Measurements from ENCODE around the gene ACSF3. TPM values are rescaled to one million over a fixed set of nuclear protein-coding genes. Genes with fewer than 3 reads are reported as not detected.

ACSF3 gene
- total RNA-seq, 6 experiments from 2014 or later, result 18.4 to 24.2 (median 21.2) TPM

DNA sequence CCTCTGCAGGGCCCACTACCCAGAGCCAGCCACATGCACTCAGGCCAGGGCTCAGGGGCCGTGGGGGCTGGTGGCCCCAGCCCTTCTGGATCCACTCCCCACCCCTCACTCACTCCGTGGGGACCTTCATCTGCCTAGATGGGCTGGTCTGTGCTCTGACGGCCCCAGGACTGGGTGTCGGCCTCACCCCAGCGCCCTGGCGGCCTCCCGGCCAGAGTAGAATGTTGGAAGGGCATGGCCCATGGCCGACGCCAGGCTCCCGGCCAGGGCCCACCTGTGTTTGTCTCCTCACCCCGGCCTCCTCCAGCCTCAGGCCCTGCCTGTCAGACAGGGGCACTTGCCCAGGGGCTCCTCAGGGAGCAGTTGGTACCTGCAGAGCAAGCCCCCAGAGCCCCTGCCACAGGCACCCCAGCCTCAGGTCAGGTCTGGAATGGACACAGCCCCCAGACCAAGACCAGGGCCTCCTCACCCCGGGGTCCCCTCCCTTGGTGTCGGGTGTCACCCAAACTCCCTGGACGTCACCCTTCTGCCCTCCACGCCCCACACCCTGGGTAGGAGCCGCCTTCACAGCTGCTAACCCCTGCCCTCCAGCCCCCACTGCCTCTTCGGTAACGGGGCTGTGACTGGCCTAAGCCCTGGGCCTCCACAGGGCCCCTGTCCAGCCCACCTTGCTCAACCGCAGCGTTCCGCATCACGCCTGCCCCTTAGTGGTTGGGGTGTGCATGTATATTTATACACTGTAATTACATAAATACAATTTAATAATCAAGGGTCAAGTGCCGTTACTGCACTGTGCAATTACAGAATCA is 74.9 kb downstream of the ACSF3 start:
- H3K9me3 Mint-ChIP-seq, result no peaks in the 10 kb centered on the region
- H3K27me3 Mint-ChIP-seq (ENCODE audit: insufficient read depth), result peaks cover 3% of the 10 kb centered on the region
- H3K27ac Mint-ChIP-seq, result no peak overlapping the region

GRCh38 chr16:89169778-89170177 is 76.1 kb downstream of the ACSF3 start:
- Mint-ChIP-seq H3K4me1 (ENCODE audit: low read depth) (peaks cover 5% of the 10 kb centered on the region), H3K27me3 (ENCODE audit: insufficient read depth) (peaks cover 3% of the 10 kb centered on the region), H3K4me3 (no peak overlapping the region), H3K36me3 (ENCODE audit: low read depth) (no peaks in the 10 kb centered on the region), H3K9me3 (no peaks in the 10 kb centered on the region), H3K27ac (no peak overlapping the region)
- no peak for TF ChIP-seq CTCF (IDR thresholded peaks at IDR 0.05)
- no peak for DNase-seq

More for the DNA sequence above, 74.9 kb downstream of the ACSF3 start:
- H3K4me1 Mint-ChIP-seq (ENCODE audit: low read depth), result peaks cover 14% of the 10 kb centered on the region
- TF ChIP-seq CTCF (IDR thresholded peaks at IDR 0.05), result peak; percentile 47
- H3K36me3 Mint-ChIP-seq (ENCODE audit: low read depth), result no peaks in the 10 kb centered on the region
- DNase-seq, result no peak
- H3K4me3 Mint-ChIP-seq, result no peak overlapping the region

DNA sequence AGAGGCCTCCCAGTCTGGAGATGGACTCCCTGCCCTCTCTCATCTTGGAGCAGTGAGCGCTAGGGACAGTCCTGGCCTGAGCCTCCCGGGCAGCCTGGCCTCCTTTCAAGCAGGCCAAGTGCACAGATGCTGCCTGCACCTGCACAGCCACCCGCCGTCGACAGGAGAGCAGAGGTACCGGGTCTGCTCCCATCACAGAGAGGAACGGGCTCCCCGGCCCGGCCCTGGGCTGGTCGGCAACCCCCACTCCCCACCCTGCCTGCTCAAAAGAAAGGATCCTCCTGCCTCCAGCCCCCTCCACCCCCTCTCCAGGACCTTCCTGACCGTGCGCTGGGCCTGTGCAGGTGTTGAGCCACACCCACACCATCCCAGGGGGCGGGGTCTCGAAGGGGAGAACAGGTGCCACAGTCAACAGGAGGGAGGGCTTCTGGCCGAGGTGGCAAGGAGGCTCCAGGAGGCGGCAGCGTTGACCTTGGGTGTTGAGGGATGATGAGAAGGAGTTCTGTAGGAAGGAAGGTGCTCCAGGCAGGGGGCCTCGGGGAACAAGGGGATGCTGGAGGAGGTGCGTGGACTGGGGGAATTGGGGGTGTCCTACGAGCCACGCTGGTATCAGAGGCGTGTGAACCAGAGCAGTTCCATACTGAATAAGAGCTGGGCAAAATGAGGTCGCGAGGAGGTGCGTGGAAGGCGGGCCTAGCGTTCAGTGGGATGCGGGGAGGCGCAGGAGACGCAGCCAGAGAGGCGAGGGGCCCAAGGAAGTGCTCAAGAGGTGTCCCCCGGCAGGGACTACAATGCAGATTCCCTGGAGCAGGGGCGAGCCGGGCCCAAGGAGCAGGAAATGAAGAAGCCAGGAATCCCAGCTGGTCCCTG is 76.9 kb downstream of the ACSF3 start:
- TF ChIP-seq CTCF (IDR thresholded peaks at IDR 0.05), result no peak
- H3K36me3 Mint-ChIP-seq (ENCODE audit: low read depth), result no peaks in the 10 kb centered on the region
- no peaks in the 10 kb centered on the region for H3K9me3 Mint-ChIP-seq
- H3K4me1 Mint-ChIP-seq (ENCODE audit: low read depth), result peaks cover 5% of the 10 kb centered on the region
- no peak for DNase-seq
- peaks cover 2% of the 10 kb centered on the region; the same call in 1 of the 2 replicates for H3K27me3 Mint-ChIP-seq (ENCODE audit: insufficient read depth)
- H3K4me3 Mint-ChIP-seq, result peak overlapping the region; percentile 35; the same call in 1 of the 2 replicates
- no peak overlapping the region for H3K27ac Mint-ChIP-seq

- no peaks in the 10 kb centered on the region for H3K36me3 Mint-ChIP-seq (ENCODE audit: low read depth)
- H3K27me3 Mint-ChIP-seq (ENCODE audit: insufficient read depth), result no peaks in the 10 kb centered on the region; the same call in 1 of the 2 replicates
- peak; percentile 55 for DNase-seq
- H3K9me3 Mint-ChIP-seq, result no peaks in the 10 kb centered on the region
- H3K4me1 Mint-ChIP-seq (ENCODE audit: low read depth), result peaks cover 5% of the 10 kb centered on the region
- no peak for TF ChIP-seq CTCF (IDR thresholded peaks at IDR 0.05)
- peak within 1 kb of the TSS; percentile 35; the same call in 1 of the 2 replicates for H3K4me3 Mint-ChIP-seq
- H3K27ac Mint-ChIP-seq, result no peak within 1 kb of the TSS
Measured at GRCh38 chr16:89171216-89172170, 77.8 kb downstream of the ACSF3 start, which contains the start of gene CDH15. CDH15 (plus strand) TSS chr16:89171748; CDS start chr16:89171832, 84 bp downstream.

DNA sequence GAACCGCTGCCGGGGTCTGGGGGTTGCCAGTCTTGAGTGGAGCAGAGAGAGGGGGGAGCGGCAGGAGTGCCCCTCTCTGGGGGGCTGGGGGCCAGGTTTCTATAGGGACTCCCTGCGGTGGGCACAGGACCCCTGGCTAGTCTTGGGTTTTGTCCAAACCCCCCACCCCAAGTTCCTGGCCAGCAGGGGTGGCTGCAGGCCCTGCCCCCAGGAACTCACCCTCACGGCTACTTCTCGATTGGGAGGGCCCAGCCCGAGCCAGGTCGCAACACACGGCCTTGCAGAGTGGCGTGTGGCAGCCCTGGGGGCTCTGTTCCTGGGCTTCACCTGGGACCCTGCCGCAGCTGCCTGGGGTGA is 78.5 kb downstream of the ACSF3 start:
- Mint-ChIP-seq H3K36me3 (ENCODE audit: low read depth) (no peaks in the 10 kb centered on the region), H3K27me3 (ENCODE audit: insufficient read depth) (no peaks in the 10 kb centered on the region; the same call in 1 of the 2 replicates), H3K4me1 (ENCODE audit: low read depth) (peaks cover 5% of the 10 kb centered on the region), H3K27ac (no peak overlapping the region), H3K4me3 (no peak overlapping the region), H3K9me3 (no peaks in the 10 kb centered on the region)
- TF ChIP-seq CTCF (IDR thresholded peaks at IDR 0.05), result no peak
- no peak for DNase-seq

Data from HFFc6 (cell line).